ENCODE measurements around the gene GID8. TPM values are rescaled to one million over a fixed set of nuclear protein-coding genes. Genes with fewer than 3 reads are reported as not detected.

The GID8 gene
- total and polyA plus RNA-seq, 4 donors = 10.2 to 23.6 (median 14.6) TPM

DNA sequence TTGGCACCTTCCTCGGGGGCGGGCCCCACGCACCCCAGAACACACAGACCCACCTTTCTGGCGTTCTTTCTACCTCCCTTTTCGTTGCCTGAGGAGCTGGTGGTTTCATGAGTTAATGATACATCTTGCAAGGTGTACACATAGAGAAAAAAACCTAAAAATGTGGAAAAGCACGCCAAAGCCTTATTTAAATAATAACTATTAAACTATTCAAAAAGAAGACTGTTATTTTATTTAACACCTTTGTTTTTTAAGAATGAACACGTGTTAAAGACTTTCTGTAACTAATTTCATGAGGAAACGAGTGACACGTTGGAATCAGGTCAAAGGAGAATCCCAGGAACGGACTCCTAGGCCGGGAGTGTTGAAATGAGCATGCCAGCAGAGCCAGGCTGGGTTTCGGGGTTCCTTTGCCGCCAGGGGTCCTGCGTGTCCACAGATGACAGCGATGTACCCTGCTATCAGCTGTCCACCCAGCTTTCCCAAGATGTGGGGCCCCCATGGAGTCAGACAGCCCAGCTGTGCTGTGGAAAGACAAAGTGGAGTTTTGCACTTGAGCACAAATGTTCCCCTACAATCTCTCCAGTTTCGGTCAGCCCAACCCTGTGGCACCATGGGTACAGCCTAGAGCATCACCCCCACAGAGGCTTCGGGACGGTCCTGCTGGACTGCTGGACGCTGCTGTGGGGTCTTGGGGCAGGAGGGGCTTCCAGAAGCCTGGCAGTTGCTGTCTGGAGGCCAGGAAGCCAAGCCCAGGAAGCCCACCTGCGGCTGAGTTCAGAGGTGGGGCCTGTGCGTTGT lies 30.6 kb downstream of the GID8 start:
- H3K9ac ChIP-seq (ENCODE audit: low read depth in 1 of 2, low read length in 2 of 2) = no peak overlapping the region
- H3K27ac ChIP-seq (ENCODE audit: low read depth in 1 of 2, low read length in 2 of 2) = peak overlapping the region in 1 of 2 donors; percentile 36
- H3K36me3 ChIP-seq (ENCODE audit: control insufficient read depth in 4 of 4, insufficient read depth in 3 of 4, low read depth in 1 of 4, low read length in 3 of 4) = peaks cover 16 to 29% (median 18%) of the 10 kb centered on the region in 4 donors
- WGBS = 49% methylated on average over 21 of the region's 21 CpGs
- no peak for DNase-seq (ENCODE audit: low spot score)
- peaks cover 0 to 2% (median 0%) of the 10 kb centered on the region in 4 donors for H3K27me3 ChIP-seq (ENCODE audit: control insufficient read depth in 4 of 4, insufficient read depth in 4 of 4, low read length in 3 of 4)
- H3K9me3 ChIP-seq (ENCODE audit: control insufficient read depth in 4 of 4, low read length in 3 of 4) = no peaks in the 10 kb centered on the region
- peaks cover 5 to 20% (median 10%) of the 10 kb centered on the region in 4 donors for H3K4me1 ChIP-seq (ENCODE audit: control insufficient read depth in 4 of 4, insufficient read depth in 4 of 4, low read length in 3 of 4)
- TF ChIP-seq SP1 (IDR thresholded peaks at IDR 0.05) = peak; percentile 19
- peak in 1 of 2 donors; percentile 6 for TF ChIP-seq RAD21 (IDR thresholded peaks at IDR 0.05)
- TF ChIP-seq FOXA1 (IDR thresholded peaks at IDR 0.05) = no peak
- TF ChIP-seq TAF1 (conservative IDR thresholded peaks at IDR 0.05) = no peak
- no peak for TF ChIP-seq EGR1 (IDR thresholded peaks at IDR 0.05; ENCODE audit: low read depth in 2 of 2)
- TF ChIP-seq FOXA2 (IDR thresholded peaks at IDR 0.05) = no peak
- no peak for TF ChIP-seq HNF4G (IDR thresholded peaks at IDR 0.05)
- TF ChIP-seq, protein P1, sequence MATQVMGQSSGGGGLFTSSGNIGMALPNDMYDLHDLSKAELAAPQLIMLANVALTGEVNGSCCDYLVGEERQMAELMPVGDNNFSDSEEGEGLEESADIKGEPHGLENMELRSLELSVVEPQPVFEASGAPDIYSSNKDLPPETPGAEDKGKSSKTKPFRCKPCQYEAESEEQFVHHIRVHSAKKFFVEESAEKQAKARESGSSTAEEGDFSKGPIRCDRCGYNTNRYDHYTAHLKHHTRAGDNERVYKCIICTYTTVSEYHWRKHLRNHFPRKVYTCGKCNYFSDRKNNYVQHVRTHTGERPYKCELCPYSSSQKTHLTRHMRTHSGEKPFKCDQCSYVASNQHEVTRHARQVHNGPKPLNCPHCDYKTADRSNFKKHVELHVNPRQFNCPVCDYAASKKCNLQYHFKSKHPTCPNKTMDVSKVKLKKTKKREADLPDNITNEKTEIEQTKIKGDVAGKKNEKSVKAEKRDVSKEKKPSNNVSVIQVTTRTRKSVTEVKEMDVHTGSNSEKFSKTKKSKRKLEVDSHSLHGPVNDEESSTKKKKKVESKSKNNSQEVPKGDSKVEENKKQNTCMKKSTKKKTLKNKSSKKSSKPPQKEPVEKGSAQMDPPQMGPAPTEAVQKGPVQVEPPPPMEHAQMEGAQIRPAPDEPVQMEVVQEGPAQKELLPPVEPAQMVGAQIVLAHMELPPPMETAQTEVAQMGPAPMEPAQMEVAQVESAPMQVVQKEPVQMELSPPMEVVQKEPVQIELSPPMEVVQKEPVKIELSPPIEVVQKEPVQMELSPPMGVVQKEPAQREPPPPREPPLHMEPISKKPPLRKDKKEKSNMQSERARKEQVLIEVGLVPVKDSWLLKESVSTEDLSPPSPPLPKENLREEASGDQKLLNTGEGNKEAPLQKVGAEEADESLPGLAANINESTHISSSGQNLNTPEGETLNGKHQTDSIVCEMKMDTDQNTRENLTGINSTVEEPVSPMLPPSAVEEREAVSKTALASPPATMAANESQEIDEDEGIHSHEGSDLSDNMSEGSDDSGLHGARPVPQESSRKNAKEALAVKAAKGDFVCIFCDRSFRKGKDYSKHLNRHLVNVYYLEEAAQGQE (IDR thresholded peaks at IDR 0.05) = no peak
- peak; percentile 62 to 63 for TF ChIP-seq HNF4A (conservative IDR thresholded peaks at IDR 0.05)
- TF ChIP-seq, protein P2, sequence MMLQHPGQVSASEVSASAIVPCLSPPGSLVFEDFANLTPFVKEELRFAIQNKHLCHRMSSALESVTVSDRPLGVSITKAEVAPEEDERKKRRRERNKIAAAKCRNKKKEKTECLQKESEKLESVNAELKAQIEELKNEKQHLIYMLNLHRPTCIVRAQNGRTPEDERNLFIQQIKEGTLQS (IDR thresholded peaks at IDR 0.05) = no peak
- H3K4me3 ChIP-seq (ENCODE audit: low read depth in 1 of 3, low read length in 3 of 3) = no peak overlapping the region

DNA sequence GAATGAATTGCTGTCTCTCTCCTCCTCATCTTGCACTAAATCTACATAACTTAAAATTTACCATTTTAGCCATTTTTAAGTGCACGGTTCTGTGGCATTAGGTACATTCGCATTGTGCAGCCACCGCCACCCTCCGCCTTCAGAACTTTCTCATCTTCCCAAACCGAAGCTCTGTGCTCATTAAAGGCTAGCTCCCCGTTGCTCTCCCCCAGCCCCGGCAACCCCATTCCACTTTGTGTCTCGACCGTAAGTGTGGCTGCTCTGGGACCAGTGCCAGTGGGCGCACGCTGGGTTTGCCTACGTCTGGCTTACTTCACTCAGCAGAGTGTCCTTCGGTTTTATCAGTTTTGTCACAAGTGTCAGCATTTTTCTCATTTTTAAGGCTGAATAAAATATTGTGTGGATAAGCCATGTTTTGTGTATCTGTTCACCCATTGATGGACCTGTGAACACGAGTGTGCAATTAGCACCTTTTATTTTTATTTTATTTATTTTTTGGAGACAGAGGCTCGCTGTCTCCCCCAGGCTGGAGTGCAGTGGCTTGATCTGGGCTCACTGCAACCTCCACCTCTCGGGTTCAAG lies 31.3 kb downstream of the GID8 start:
- peaks cover 13 to 22% (median 13%) of the 10 kb centered on the region in 4 donors for H3K36me3 ChIP-seq (ENCODE audit: control insufficient read depth in 4 of 4, insufficient read depth in 3 of 4, low read depth in 1 of 4, low read length in 3 of 4)
- H3K27me3 ChIP-seq (ENCODE audit: control insufficient read depth in 4 of 4, insufficient read depth in 4 of 4, low read length in 3 of 4) = peaks cover 0 to 5% (median 3%) of the 10 kb centered on the region in 4 donors
- TF ChIP-seq, protein P1 (IDR thresholded peaks at IDR 0.05) = no peak
- TF ChIP-seq HNF4G (IDR thresholded peaks at IDR 0.05) = no peak
- 37% methylated on average over 16 of the region's 16 CpGs for WGBS
- no peak overlapping the region for H3K4me3 ChIP-seq (ENCODE audit: low read depth in 1 of 3, low read length in 3 of 3)
- no peak overlapping the region for H3K9ac ChIP-seq (ENCODE audit: low read depth in 1 of 2, low read length in 2 of 2)
- peaks cover 5 to 20% (median 10%) of the 10 kb centered on the region in 4 donors for H3K4me1 ChIP-seq (ENCODE audit: control insufficient read depth in 4 of 4, insufficient read depth in 4 of 4, low read length in 3 of 4)
- no peaks in the 10 kb centered on the region for H3K9me3 ChIP-seq (ENCODE audit: control insufficient read depth in 4 of 4, low read length in 3 of 4)
- DNase-seq (ENCODE audit: low spot score) = no peak
- H3K27ac ChIP-seq (ENCODE audit: low read depth in 1 of 2, low read length in 2 of 2) = peak overlapping the region in 1 of 2 donors; percentile 36

All from liver (tissue), 9 donors.